Fibroblast of pulmonary artery (primary cell): ENCODE results near the gene NSUN7.

ENCODE experiments used
- DNase-seq: peaks from one replicate; pipeline ENCODE4 v3.0.0-alpha.2; 2010; ENCODE audit warnings: low read depth
- H3K4me3 ChIP-seq: replicated peaks from 2 replicates; pipeline ENCODE4 v1.5.1; 2011; ENCODE audit warnings: low read depth, mild to moderate bottlenecking, control low read depth, low read length, moderate library complexity
- TF ChIP-seq, protein P1 (sequence below): IDR thresholded peaks from 2 replicates; pipeline ENCODE4 v1.5.1; 2011; ENCODE audit warnings: mild to moderate bottlenecking, control low read depth, low read length, inconsistent platforms; ENCODE audit errors: missing control alignments

NSUN7 gene

DNA sequence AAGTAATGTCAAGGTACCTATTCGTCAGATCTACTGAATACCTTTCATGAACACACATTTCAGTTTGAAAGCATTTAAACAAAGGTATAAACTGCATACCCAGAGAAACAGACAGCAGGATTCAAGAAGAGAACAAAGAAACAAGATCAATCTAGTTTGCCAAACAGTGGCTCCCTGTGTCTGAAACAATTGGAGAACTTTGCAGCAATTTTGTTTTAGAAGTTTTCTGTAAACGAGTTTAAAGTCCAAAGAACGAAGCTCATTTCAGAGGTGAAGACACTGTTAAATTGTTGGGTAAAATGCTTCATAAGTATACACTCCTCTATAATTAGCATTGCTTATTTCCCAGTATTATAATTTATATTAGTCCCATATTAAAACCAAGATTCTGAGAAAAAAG is 21.4 kb upstream of the NSUN7 start:
- TF ChIP-seq, protein P1, sequence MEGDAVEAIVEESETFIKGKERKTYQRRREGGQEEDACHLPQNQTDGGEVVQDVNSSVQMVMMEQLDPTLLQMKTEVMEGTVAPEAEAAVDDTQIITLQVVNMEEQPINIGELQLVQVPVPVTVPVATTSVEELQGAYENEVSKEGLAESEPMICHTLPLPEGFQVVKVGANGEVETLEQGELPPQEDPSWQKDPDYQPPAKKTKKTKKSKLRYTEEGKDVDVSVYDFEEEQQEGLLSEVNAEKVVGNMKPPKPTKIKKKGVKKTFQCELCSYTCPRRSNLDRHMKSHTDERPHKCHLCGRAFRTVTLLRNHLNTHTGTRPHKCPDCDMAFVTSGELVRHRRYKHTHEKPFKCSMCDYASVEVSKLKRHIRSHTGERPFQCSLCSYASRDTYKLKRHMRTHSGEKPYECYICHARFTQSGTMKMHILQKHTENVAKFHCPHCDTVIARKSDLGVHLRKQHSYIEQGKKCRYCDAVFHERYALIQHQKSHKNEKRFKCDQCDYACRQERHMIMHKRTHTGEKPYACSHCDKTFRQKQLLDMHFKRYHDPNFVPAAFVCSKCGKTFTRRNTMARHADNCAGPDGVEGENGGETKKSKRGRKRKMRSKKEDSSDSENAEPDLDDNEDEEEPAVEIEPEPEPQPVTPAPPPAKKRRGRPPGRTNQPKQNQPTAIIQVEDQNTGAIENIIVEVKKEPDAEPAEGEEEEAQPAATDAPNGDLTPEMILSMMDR = no peak
- no peak overlapping the region for H3K4me3 ChIP-seq
- no peak for DNase-seq

DNA sequence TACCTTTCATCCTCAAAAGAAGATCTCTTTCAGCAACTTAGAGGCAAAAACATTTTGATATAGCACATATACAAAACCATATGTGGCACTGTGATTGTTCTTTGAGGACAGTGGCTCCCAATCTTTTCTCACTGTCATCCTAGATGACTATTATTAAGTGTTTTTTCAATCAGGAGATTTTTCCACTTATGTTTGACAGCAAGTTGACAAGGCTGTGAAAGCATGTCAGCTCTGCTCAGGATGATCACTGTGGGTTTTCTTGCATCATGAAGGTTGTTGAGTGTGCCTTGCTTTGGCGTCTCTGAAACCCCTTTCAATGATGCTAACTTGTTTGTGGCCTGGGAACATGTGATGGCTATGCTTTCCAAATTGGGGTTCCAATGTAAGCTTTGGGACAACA is 20.2 kb upstream of the NSUN7 start:
- TF ChIP-seq, protein P1 = no peak
- H3K4me3 ChIP-seq = no peak overlapping the region
- DNase-seq = no peak

DNA sequence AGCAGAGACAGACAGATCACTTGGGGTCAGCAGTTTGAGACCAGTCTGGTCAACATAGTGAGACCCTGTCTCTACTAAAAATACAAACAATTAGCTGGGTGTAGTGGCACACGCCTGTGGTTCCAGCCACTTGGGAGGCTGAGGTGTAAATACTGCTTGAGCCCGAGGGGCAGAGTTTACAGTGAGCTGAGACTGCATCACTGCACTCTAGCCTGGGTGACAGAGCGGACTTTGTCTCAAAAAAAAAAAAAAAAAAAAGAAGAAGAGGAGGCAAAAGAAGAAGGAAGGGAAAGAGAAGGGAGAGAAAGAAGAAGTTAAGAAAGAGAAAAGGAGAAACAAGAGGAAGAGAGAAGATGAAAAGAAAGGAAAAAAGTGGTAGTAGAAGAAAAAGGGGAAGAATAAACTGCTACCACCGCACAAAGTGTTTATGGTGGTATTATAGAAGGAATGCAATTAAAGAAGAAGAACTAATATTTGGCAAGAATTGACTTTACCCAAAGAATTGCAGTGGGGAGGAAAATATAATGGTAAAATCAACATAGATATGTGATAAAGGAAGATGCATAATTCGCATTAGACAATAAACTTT is 19.6 kb upstream of the NSUN7 start:
- TF ChIP-seq, protein P1 = no peak
- DNase-seq = no peak
- H3K4me3 ChIP-seq = no peak overlapping the region

DNA sequence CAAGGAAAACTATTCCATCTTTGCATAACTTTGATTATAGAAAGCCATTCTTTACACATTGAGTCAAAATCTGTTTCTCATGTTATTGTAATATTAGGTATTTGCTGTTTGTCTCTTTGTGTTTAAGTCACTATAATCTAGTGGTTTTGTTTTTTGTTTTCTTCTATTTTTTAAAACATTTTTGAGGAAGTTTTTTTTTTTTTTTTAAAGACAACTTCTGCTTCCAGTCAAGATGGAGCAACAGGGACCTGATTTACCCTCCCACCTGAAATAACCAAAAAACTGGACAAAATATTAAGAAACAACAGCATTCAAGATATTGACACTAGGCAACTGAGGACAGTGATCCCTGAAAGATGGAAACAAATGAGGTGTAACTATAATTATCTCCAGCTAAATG is 18.4 kb upstream of the NSUN7 start:
- TF ChIP-seq, protein P1 = no peak
- no peak overlapping the region for H3K4me3 ChIP-seq
- no peak for DNase-seq

DNA sequence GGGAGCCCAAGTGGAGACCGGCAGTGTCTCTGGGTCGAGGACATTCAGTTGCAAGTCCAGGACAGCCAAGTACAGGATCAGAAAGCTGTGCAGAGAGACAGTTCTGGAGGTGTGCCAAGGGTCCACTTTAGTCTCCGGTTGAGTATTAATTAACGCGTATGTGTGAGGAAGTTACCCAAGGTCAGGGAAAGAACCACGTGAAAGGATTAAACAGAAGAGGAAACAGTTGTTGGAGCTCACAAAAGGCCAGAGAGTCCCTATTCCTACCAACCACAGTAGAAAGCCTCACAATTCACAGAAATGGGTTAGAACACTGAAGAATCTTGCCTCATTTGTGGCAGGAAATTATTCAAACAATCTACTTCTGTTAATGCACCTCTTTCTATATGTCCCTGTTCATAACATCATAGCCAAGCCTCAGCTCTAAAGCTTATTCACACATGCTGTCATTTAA is 17.9 kb upstream of the NSUN7 start:
- no peak overlapping the region for H3K4me3 ChIP-seq
- TF ChIP-seq, protein P1 = no peak
- DNase-seq = no peak

DNA sequence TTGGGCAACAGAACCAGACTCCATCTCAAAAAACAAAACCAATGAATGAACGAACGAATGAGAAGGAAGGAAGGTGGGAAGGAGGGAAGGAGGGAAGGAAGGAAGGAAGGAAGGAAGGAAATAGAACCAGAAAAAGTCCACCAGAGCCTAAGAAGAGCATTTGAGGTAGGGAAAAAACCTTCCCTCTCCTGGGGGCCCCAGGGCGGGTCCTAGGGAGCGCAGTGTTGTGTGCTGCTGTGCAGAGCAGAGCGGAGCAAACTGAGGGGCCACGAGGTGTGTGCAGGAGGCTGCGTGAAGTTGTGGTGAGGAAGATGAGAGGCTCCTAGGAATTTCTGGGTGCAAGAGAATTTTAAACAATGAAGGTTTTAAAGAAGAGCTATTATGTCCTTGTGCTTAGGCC is 16.0 kb upstream of the NSUN7 start:
- DNase-seq = no peak
- TF ChIP-seq, protein P1 = no peak
- H3K4me3 ChIP-seq = no peak overlapping the region

DNA sequence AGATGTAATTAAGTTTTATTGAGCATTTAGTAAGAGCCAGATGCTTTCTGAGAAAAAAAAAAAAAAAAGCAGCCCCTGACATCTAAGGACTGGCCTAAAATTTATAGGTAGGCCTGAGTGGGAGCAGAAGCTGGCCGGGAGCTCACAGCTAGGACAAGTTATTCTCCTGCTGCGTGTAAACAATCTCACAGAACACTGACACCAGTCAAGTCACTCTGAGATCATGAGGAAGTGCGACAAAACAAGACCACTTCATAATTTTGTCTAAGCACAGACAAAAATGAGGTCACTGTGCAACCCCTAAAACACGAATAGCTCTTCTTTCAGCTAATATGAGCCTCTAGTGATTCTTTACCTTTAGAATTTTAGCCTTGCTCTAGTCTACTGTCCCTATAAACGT is 15.3 kb upstream of the NSUN7 start:
- DNase-seq = no peak
- H3K4me3 ChIP-seq = no peak overlapping the region
- TF ChIP-seq, protein P1 = no peak
